Smooth muscle cell (in vitro differentiated cells): Measurements from ENCODE around the gene PIK3CA. TPM values are rescaled to one million over a fixed set of nuclear protein-coding genes. Genes with fewer than 3 reads are reported as not detected.
A peak's percentile ranks its signal among the peaks of the same experiment; 100 is the strongest.

Experiments
- DNase-seq: peaks from one replicate; lab custom pipeline; 2025; ENCODE audit not compliant: unreplicated experiment; lab: John Stamatoyannopoulos, UW
- H2AFZ ChIP-seq: fragments of 200-600 bp; sonication (generic); 2 replicates; pipeline ENCODE4 v1.6.0; 2016; ENCODE audit warnings: antibody characterized with exemption, low read depth, mild to moderate bottlenecking
- H3F3A ChIP-seq: fragments of 200-600 bp; sonication (generic); 2 replicates; pipeline ENCODE4 v1.6.0; 2017; ENCODE audit warnings: antibody characterized with exemption, low read depth
- H3K27ac ChIP-seq: fragments of 200-600 bp; sonication (generic); 2 replicates; pipeline ENCODE4 v1.5.1; 2016; ENCODE audit warnings: low read depth, mild to moderate bottlenecking
- H3K27me3 ChIP-seq: fragments of 200-600 bp; sonication (generic); 2 replicates; pipeline ENCODE4 v1.6.1; 2016; ENCODE audit warnings: low read depth, mild to moderate bottlenecking
- H3K36me3 ChIP-seq: fragments of 200-600 bp; sonication (generic); 2 replicates; pipeline ENCODE4 v1.5.1; 2016; ENCODE audit warnings: low read depth
- H3K4me1 ChIP-seq: fragments of 200-600 bp; sonication (generic); 2 replicates; pipeline ENCODE4 v1.5.1; 2016; ENCODE audit warnings: low read depth
- H3K4me2 ChIP-seq: fragments of 200-600 bp; sonication (generic); 2 replicates; pipeline ENCODE4 v1.6.0; 2016; ENCODE audit warnings: mild to moderate bottlenecking
- H3K4me3 ChIP-seq: fragments of 200-600 bp; sonication (generic); 2 replicates; pipeline ENCODE4 v1.5.1; 2016; ENCODE audit warnings: mild to moderate bottlenecking
- H3K79me2 ChIP-seq: fragments of 200-600 bp; sonication (generic); 2 replicates; pipeline ENCODE4 v1.6.0; 2016; ENCODE audit warnings: low read depth, mild to moderate bottlenecking
- H3K9ac ChIP-seq: fragments of 200-600 bp; sonication (generic); 2 replicates; pipeline ENCODE4 v1.6.0; 2016; ENCODE audit warnings: low read depth
- H3K9me3 ChIP-seq: fragments of 200-600 bp; sonication (generic); replicated peaks from 2 replicates; pipeline ENCODE4 v1.5.1; 2016; ENCODE audit warnings: low read depth
- H4K20me1 ChIP-seq: fragments of 200-600 bp; sonication (generic); 2 replicates; pipeline ENCODE4 v1.6.0; 2016; ENCODE audit warnings: low read depth
- WGBS: methylation state at CpG from one replicate; pipeline ENCODE4 v1.1.7; 2016; ENCODE audit warnings: low lambda C conversion rate; 5-methylcytosine and 5-hydroxymethylcytosine counted together
- polyA plus RNA-seq: library from polyadenylated mRNA; unstranded; fragments of >200 nt; fragmentation: Nextera tagmentation; extraction: Ambion mirVana; gene quantifications from 2 replicates; pipeline ENCODE4 v1.2.1, GENCODE V29; 2016
- total RNA-seq: library from RNA; depleted of rRNA; stranded (reverse); fragments of >200 nt; gene quantifications from 2 replicates; pipeline ENCODE4 v1.2.3, GENCODE V29; 2014
- TF ChIP-seq, protein P1 (sequence below): fragments of 200-600 bp; sonication (generic); IDR thresholded peaks from 2 replicates; pipeline ENCODE4 v1.5.1; 2017; ENCODE audit warnings: borderline replicate concordance, mild to moderate bottlenecking, antibody characterized with exemption; ENCODE audit not compliant: insufficient read depth, poor library complexity, severe bottlenecking

Gene PIK3CA
- total and polyA plus RNA-seq, 2 experiments from 2014 or later, result 6.1 to 19.6 TPM

- no peak for DNase-seq
- Histone ChIP-seq H3K27me3 (no peaks in the 10 kb centered on the region), H3K4me2 (peak overlapping the region; percentile 16), H3F3A (peaks cover 6% of the 10 kb centered on the region), H3K9ac (no peak overlapping the region), H3K4me1 (peaks cover 11% of the 10 kb centered on the region), H3K9me3 (no peaks in the 10 kb centered on the region), H3K27ac (peak overlapping the region; percentile 55), H2AFZ (no peak overlapping the region), H3K36me3 (no peaks in the 10 kb centered on the region), H3K79me2 (peaks cover 71% of the 10 kb centered on the region), H3K4me3 (no peak overlapping the region), H4K20me1 (peaks cover 94% of the 10 kb centered on the region)
- TF ChIP-seq, protein P1, sequence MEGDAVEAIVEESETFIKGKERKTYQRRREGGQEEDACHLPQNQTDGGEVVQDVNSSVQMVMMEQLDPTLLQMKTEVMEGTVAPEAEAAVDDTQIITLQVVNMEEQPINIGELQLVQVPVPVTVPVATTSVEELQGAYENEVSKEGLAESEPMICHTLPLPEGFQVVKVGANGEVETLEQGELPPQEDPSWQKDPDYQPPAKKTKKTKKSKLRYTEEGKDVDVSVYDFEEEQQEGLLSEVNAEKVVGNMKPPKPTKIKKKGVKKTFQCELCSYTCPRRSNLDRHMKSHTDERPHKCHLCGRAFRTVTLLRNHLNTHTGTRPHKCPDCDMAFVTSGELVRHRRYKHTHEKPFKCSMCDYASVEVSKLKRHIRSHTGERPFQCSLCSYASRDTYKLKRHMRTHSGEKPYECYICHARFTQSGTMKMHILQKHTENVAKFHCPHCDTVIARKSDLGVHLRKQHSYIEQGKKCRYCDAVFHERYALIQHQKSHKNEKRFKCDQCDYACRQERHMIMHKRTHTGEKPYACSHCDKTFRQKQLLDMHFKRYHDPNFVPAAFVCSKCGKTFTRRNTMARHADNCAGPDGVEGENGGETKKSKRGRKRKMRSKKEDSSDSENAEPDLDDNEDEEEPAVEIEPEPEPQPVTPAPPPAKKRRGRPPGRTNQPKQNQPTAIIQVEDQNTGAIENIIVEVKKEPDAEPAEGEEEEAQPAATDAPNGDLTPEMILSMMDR, result no peak
- WGBS, result 8% methylated on average over 1 of the region's 1 CpG
These were observed 32.9 kb downstream of the PIK3CA start for GRCh38 chr3:179181021-179181472.

DNA sequence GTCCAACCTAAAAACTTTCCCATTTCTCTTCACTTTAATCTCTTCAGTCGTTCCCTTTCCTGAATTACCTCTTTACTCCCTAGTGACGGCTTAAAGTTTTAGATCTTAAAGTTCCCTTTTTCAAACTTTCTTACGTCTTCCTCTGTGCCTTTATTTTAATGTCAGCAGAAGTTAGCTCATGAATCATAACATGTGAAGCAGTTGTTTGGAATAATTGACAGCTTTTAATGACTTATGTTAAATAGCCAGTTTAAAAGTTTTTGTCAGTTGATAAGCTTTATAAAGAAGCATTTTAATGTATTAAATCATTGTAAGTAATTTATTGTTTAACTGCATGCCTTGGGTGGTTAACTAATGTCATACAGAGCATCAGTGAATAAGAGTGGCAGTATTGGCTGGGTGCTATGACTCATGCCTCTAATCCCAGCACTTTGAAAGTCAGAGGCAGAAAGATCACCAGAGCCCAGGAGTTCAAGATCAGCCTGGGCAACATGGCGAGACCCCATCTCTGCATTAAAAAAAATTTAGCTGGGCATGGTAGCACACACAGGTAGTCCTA, 33.9 kb downstream of the PIK3CA start:
- Histone ChIP-seq H3K36me3 (no peaks in the 10 kb centered on the region), H3K4me1 (peaks cover 11% of the 10 kb centered on the region), H3K9me3 (no peaks in the 10 kb centered on the region), H3K9ac (no peak overlapping the region), H3K27ac (peak overlapping the region; percentile 15), H3K79me2 (peaks cover 71% of the 10 kb centered on the region), H3K4me2 (peak overlapping the region; percentile 13), H2AFZ (no peak overlapping the region), H4K20me1 (peaks cover 95% of the 10 kb centered on the region), H3K4me3 (no peak overlapping the region), H3F3A (peaks cover 6% of the 10 kb centered on the region), H3K27me3 (no peaks in the 10 kb centered on the region)
- WGBS, result 56% methylated on average over 4 of the region's 4 CpGs
- TF ChIP-seq, protein P1, result no peak
- DNase-seq, result no peak

GRCh38 chr3:179182902-179183301, 34.7 kb downstream of the PIK3CA start:
- no peaks in the 10 kb centered on the region for H3K36me3 ChIP-seq
- H3K4me1 ChIP-seq, result peaks cover 11% of the 10 kb centered on the region
- H3K4me2 ChIP-seq, result no peak overlapping the region
- 96% methylated on average over 1 of the region's 1 CpG for WGBS
- H3K79me2 ChIP-seq, result peaks cover 68% of the 10 kb centered on the region
- H3K9ac ChIP-seq, result no peak overlapping the region
- H2AFZ ChIP-seq, result no peak overlapping the region
- no peaks in the 10 kb centered on the region for H3K27me3 ChIP-seq
- H3K9me3 ChIP-seq, result no peaks in the 10 kb centered on the region
- H4K20me1 ChIP-seq, result peaks cover 93% of the 10 kb centered on the region
- TF ChIP-seq, protein P1, result no peak
- no peak overlapping the region for H3K4me3 ChIP-seq
- DNase-seq, result no peak
- H3F3A ChIP-seq, result peaks cover 6% of the 10 kb centered on the region
- H3K27ac ChIP-seq, result no peak overlapping the region

- 96% methylated on average over 1 of the region's 1 CpG for WGBS
- H4K20me1 ChIP-seq, result peaks cover 95% of the 10 kb centered on the region
- H2AFZ ChIP-seq, result no peak overlapping the region
- no peaks in the 10 kb centered on the region for H3K9me3 ChIP-seq
- H3K9ac ChIP-seq, result no peak overlapping the region
- H3K27ac ChIP-seq, result no peak overlapping the region
- H3K27me3 ChIP-seq, result no peaks in the 10 kb centered on the region
- TF ChIP-seq, protein P1, result no peak
- DNase-seq, result no peak
- peaks cover 12% of the 10 kb centered on the region for H3K4me1 ChIP-seq
- no peak overlapping the region for H3K4me3 ChIP-seq
- no peaks in the 10 kb centered on the region for H3K36me3 ChIP-seq
- H3K79me2 ChIP-seq, result peaks cover 73% of the 10 kb centered on the region
- no peak overlapping the region for H3K4me2 ChIP-seq
- H3F3A ChIP-seq, result peaks cover 6% of the 10 kb centered on the region
These were observed 36.7 kb downstream of the PIK3CA start for GRCh38 chr3:179184826-179185225.
